GM18951 (cell line): ENCODE data around the gene APOBEC4.

Source experiments
- POLR2A ChIP-seq: IDR thresholded peaks from 4 replicates; pipeline ENCODE4 v1.6.1; 2011; ENCODE audit warnings: mild to moderate bottlenecking; ENCODE audit not compliant: insufficient read length, insufficient read depth; ENCODE audit errors: extremely low read depth
- in situ Hi-C: fragments of 300-500 bp; cut with MboI; formaldehyde crosslinking; loops from one replicate; pipeline ENCODE4 v1.12.0; 2022; ENCODE audit warnings: low sequenced_read_pairs, mixed read lengths, inconsistent platforms; ENCODE audit not compliant: unreplicated experiment

Gene APOBEC4, protein sequence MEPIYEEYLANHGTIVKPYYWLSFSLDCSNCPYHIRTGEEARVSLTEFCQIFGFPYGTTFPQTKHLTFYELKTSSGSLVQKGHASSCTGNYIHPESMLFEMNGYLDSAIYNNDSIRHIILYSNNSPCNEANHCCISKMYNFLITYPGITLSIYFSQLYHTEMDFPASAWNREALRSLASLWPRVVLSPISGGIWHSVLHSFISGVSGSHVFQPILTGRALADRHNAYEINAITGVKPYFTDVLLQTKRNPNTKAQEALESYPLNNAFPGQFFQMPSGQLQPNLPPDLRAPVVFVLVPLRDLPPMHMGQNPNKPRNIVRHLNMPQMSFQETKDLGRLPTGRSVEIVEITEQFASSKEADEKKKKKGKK

DNA sequence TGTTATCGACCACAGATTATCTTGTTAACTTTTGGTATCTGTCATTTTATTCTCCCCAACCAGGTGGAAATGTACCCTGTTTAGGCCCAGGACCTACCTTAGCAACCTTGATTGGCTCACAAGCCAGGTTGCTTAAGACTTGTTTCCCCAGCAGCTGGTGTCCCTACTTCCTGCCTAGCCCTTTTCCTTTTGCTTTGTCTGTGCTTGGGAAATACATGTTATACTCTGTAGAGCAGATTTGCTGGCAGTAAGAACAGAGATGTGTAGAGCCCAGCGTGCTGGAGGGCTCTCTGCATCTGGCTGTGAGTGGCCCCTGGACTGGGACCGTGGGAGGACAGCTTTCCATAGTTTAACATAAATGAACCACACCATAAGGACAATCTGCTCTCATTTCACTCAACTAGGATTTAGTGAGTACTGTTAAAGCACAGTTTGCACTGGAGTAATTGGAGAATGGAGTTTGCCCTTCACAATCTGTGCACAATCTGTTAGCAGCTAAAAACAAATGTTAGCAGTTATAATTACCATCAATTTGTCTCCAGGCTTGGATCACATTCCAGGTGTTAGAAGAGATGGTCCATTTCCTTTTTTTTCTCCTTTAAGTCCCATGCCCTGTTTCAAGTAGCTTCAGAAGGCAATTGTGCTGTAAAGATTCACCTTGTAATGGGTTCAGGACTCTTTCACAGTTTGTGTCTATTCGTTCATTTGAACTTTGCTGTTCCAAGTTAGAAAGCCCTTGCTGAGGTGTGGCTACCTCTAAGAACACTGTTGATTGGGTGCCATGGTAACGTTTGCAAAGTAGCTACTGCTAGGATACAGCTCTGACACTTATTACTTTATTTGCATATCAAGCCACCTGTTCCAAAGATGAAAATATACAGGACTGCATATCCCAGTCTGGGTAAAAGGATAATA lies at the start of gene APOBEC4:
TSS of gene APOBEC4 (minus strand) at position 770 of the 915 bp plus-strand sequence. CDS start 4,535 bp downstream, outside the sequence.
- in situ Hi-C loops: no loop called here

DNA sequence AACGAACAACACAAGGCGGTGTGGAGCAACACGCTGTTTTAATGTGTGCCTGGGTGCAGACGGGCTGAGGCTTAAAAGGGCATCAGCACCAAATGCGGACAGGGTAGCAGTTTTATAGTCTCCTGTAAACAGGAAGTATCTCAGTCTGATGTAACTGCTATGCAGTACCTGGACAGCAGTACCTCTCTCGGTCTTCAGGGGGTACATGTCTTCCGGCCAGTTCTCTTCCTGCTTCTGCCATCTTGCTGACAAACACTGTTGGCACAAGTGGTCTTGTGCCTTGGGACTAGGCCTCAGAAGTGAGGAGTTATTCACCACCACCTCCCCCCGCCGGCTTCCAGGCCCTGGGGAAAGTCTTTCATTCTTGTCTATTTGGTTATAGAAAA lies 49.7 kb upstream of the APOBEC4 start:
- in situ Hi-C loops: no loop called here
- no peak for TF ChIP-seq POLR2A

More for the DNA sequence above, at the start of gene APOBEC4:
- no peak for TF ChIP-seq POLR2A

DNA sequence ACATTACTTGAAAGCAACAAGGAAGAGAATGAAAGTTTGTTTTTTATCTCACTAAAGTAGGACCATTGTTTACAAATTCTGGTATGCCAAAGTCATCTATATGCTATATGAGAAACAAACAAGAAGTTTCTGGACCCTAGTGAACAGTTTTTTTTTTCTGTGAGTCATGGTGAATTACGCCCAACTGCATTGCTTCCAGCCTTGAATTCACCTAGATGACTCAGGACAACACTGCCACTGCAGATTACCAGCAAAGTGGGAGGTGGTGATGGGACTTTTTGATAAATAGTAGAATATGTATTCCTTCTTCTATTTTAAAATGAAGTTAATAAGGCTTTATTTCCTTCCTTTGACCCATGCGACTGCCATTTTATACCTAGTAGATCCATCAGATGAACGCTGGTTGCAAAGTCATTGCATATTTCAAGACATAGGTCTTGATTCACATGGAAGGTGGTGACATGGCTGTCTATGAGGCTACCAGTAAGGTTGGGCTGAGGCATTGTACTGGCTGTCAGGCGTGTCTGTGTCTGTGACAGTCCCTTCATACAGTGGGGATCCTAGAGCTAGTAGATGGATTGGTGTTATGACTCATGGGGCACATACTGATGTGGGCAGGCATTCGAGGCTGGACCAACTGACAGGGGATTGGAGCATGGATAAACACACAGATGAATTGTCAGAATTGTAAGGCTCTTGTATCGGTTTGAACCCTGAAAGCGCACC lies 49.1 kb upstream of the APOBEC4 start:
- in situ Hi-C loops: no loop called here
- TF ChIP-seq POLR2A: no peak

DNA sequence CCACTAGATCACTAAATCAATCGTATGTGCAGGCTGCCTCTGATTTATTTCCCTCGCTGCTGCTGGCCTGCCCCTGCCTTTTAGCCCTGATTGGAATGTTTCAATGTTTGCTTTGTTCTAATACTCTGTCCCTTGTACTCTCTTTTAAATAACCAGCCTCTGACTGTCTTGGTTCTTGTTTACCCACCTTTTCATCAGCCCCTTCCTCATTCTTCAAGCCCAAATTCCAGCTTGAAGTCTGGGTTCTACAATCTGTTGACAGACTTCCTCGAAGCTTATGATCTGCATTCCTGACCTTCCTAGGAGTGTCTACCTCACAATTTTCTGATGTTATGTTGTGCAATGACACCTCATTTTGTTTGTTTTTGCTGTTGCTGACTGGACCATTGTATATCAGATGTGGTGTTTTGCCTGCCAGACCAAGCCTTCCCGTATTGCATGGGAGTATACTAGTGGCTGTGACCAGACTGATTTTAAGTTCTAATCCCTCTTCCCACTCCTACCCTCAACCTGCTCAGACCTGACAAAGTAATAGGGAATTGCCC lies 46.6 kb upstream of the APOBEC4 start:
- in situ Hi-C loops: no loop called here

DNA sequence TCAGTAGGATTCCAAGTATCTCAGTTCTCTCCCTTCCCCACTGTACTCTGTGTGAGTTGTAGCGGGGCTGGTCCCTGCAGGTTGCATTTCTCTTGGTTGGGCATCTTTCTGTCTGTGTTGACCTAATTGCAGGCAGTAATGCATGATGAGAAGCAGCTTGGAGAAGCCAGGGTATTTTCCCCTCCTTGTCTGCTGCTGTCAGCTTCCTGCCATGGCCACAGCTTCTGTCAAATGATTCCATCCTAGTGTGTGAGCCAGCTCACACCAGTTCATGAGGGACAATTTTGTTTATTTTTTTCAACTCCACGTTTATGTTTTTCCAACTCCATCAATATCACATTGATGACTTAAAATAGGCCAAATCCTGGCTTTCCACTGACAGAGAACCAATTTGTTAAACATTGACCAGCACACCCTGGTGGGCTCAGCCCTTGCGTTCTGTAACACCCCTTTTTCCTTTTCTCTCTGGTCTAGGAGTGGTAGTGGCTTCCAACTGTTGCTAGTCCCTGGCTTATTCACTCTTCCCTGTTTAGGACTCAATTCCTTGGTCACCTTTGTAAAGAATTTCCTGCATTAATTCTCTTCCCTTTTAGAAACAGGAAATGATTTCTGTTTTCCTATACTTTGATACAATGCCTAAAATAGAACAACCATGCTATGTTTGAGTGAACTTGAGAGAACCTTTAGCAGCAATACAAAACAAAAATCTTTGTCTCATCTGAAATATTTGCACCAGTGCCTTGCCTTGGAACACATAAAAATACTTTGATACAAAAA lies 44.9 kb upstream of the APOBEC4 start:
- TF ChIP-seq POLR2A: no peak
- in situ Hi-C loops: no loop called here

More for the DNA sequence above, 46.6 kb upstream of the APOBEC4 start:
- no peak for TF ChIP-seq POLR2A

DNA sequence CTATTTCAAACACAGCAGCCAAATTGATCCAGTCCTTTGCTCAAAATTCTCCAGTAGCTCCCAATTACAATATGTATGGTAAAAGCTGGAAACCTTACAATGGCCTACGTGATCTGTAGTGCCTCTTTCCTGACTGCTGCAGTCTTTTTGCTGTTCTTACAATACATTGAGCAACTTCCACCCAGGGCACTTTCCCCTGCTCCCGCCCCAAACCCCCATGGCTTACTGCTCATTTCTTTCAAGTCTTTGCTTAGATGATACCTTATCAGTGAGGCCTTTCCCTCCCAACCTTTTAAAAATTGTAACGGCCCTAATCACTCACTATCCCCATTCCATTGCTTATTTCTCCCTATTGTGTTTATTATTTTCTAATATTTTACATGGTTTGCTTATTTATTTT lies 43.9 kb upstream of the APOBEC4 start:
- in situ Hi-C loops: no loop called here
- TF ChIP-seq POLR2A: no peak

DNA sequence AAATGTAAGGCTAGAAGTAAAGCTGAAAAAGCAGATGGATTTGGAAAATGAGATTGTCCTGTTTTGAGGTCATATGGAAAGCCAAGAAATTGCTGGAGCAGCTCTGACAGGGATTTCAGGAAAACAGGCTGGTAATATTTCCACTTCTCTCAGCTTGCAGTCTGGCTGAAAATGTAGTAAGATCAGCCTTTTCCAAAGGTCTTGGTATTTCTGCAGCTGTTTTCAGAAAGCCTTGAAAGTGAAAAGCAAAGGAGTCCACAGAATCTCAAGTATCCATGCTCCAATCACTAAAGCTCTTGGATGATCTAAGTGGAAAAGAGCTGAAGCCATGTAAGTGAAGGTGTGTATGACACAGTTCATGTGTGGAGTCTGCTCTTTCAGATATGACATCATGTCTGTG lies 41.6 kb upstream of the APOBEC4 start:
- in situ Hi-C loops: no loop called here

DNA sequence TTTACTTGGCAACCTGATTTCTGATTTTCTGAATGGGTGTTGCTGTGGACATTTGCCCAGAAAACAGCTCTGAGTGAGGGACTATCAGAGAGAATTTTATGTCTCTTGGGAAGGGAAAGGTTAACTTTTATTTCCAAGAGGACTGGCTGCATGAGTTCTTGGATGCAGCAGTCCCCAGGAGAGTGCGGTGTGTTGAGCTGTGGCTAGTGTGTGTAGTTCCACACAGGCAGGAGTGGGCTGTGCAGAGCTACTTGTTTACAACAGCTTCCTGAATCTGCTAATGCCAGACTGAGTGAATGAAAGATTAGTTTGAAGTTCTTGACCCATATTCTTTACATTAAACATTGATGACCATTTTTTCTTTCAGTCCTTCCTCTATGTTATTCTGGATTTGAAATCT lies 41.0 kb upstream of the APOBEC4 start:
- in situ Hi-C loops: no loop called here

More for the DNA sequence above, 41.6 kb upstream of the APOBEC4 start:
- TF ChIP-seq POLR2A: no peak

DNA sequence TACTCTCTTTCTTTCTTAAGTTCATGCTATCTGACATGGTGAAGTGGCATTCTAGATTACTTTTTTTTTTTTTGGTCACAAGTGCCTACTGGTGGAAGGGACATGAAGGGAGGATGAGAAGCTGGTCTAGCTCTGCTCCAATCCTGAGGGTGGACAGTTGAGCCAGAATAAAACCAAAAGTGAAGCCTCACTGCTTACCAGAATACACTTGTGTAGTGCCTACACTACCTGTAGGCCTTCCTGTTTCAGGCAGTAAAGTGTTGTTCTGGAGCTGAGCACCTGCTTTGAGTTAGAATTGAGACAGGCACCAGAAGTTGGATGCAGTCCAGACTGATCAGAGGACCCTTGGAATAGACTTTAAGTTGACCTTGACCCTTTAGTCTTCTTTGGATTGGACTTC lies 40.4 kb upstream of the APOBEC4 start:
- in situ Hi-C loops: no loop called here
- TF ChIP-seq POLR2A: no peak

More for the DNA sequence above, 41.0 kb upstream of the APOBEC4 start:
- TF ChIP-seq POLR2A: no peak

DNA sequence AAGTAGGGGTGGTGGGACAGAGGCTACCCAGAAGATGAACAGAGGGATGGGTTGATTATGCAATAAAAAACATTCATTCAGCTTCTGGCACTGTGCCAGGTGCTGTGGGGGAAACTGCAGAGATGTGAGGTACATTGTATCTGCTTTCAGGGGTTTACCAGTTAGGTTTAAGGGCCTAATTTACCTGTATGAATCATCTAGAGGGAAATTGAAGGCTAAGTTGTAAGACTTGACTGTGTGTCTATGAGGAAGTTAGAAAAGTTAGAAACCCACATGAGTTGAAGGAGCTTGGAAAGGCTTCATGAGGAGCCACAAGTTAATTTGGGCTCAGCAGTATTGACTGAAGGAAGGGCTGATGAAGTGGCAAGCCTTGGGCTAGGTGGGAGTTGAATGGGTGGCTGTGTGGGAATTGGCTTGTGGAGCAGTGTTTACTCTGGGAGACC lies 36.7 kb upstream of the APOBEC4 start:
- TF ChIP-seq POLR2A: no peak
- in situ Hi-C loops: no loop called here

DNA sequence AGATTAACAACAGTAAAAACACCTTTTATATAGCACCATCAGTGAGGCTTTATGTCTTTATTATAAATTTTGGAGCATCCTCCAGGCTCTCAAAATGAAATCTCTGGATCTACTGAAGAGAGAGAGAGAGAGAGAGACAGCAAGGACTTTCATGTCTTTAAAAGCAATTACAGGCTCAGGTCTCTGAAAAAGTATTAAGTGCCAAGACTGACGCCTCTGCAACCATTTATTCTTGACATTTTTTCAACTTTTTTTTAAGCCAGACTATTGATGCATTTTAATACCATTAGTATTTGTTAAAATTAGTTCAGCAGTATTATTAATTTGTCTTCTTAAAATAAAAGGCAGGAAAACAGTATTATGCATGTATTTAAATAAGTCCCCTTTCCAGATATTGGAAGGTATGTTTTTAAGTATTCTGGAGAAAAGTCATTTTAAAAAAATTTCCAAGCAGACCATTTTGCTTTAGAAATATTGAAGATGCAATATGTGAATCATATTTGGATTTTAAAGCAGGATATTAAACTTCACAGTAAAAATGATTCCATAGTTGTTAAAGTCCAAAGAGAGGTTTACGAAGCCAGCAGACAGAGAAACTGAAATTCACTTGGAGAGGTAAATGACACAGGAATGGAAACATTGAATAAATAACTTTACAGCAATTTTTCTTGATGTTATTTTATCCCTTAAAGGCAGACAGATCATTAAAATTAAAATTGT lies 35.4 kb upstream of the APOBEC4 start:
- in situ Hi-C loops: no loop called here
- TF ChIP-seq POLR2A: no peak
